ENCODE results near the gene C22orf39.

Gene C22orf39

GRCh38 chr22:19424186-19424500 lies 23.4 kb downstream of the C22orf39 start:
- DNase-seq: peak; percentile 38

DNA sequence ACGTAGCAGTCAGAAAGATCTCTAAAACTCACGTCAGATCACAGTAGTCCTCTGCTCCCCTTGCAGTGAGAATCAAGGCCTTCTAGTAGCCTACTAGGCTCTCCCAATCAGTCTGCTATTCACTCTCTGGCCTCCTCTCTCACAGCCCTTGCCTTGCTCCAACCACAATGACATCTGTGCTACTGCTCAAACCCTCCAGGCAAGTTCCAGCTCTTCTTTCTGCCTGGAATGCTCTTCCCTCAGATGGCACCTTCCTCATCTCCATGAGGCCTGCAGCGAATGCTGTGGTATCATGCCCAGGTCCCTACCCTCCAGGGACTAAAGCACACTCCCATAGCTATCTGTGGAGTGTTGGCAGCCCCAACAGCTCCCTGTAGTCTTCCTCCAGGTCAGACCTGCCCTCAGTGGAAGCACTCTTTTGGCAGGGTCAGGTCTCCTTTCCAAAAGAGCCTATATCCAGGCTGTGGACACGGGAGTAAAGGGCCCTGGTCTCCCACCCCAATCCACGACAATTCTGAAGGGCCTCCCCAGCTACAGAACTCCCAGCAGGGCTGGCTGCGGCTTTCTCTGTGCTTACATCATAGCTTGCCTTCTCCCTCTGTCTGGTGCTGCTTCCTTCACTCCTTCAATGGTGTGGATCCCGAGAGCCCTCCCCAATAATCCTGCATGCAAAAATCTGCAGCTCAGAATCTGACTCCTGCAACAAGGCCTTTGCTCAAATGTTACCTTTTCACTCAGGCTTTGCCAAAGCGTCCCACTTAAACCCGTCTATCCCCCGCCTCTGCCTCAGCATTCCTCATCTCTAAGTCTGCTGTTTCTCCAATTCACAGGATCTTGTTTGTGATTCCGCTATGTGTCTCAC lies 24.8 kb downstream of the C22orf39 start:
- no peak for DNase-seq

- DNase-seq: no peak
Measured at GRCh38 chr22:19420321-19420720, 27.2 kb downstream of the C22orf39 start.

- DNase-seq: no peak
Measured at GRCh38 chr22:19419464-19420178, 27.9 kb downstream of the C22orf39 start.

DNA sequence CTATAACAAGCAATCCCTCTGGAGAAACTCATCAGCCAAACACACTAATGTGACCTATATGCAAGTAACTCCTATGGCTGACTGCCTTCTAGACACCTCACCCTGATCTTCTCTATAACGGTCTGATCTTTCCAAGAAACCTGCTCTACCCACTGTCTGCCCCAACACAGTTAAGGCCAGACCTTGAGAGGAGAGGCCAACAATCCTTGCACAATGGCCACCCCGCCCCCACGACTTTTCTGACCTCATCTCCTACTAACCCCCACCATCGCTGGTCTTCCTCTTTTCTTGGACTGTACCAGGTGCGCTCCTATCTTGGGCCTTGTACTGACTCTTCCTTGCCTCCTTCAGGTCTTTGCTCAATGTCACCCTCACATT lies 28.4 kb downstream of the C22orf39 start:
- peak; percentile 46 for DNase-seq

DNA sequence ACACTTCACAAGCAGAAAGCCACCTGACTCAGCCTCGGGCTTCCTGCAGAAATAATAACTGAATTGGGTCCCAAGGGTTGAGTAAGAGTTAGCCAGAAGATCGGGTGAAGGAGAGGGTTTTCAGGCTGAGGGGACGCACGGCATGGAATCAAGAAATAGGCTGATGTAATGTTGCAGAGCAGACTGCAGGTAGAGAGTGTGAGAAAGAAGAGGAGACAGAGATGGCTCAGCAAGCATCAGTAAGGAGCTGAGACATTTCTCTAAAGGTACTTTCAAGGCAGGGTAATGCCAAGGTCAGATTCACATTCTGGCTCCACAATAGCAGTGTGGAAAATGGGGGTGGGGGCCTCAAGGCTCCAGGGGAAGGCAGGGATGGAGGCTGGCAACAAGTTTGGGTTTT lies 34.6 kb downstream of the C22orf39 start:
- no peak for DNase-seq

DNA sequence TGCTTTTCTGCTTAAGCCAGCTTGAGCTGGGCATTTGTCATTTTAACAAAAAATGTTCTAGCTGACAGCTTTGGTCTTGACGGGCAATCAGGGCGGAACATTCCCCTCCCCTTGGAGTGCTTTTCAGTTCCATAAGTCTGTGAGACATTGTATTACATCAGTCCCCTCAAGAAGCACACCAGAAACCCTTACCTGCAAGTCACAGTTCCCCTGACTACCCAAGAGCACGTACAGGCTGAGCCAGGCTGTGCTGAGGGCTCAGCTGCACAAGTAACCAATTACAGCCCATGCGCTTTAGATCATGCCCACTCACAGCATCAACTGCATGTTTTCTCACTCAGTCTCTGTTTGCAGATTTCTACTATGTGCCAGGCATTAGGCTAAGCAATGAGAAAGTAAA lies 35.0 kb downstream of the C22orf39 start:
- no peak for DNase-seq

DNA sequence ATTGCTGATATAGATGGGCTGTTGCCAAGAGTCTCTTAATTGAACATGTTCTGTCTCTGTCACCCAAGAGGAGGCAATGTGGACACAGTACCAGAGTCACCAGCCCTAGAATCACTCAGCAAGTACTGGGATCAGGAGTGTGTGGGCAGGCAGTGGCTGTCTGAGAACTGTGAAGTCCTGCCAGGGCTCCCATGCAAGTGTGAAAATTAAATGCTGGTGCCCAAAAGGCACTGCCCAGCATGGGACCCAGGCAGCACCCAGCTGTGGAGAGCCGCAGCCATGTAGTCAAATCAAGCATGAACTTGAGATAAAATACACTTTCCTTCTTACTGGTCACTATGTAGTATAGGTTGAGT lies 35.8 kb downstream of the C22orf39 start:
- no peak for DNase-seq

- no peak for DNase-seq
Measured at GRCh38 chr22:19410941-19411689, 36.4 kb downstream of the C22orf39 start.

GRCh38 chr22:19407649-19408606 lies 39.6 kb downstream of the C22orf39 start:
- DNase-seq: no peak

DNA sequence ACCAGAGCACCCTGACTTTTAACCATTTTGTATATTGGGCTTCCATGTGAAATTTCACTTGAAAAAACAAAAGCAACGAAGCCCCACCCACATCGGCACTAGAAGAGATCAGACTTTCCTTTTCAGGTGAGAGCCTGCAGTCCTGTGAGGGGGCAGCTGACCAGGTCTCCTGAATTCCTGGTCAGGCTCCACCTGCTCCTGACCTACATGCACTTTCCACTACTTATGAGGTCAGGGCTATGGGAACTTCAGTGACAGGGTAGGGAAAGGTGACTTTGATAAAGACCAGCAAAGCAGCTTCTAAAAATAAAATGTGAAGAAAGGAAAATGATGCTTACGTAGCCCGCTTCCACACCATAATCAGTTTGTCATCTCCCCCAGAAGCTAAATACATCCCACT lies 40.7 kb downstream of the C22orf39 start:
- DNase-seq: no peak

DNA sequence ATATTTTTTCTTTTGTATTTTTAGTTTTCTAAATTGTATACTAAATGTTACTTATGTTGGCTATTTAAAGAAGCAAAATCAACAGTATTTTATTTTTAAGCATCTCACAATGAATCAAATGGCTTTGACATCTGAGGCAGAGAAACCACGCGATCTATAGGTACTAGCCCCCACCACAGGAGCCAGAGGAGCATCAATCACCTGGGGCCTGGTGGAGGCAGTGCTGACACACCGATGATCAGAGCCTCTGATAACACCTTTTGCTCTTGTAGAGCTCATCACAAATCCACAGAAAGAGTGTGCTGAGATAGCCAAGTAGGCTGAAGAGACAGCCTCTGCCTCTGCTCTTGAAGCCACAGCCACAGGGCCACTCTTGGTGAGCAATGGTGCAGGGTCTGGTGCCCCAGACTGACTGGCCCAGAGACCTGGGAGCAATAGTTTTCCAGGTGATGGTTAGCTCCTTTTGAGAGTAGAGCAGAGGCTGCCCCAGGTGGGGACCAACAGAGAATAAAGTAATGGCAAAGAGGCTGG lies 41.2 kb downstream of the C22orf39 start:
- DNase-seq: no peak

DNA sequence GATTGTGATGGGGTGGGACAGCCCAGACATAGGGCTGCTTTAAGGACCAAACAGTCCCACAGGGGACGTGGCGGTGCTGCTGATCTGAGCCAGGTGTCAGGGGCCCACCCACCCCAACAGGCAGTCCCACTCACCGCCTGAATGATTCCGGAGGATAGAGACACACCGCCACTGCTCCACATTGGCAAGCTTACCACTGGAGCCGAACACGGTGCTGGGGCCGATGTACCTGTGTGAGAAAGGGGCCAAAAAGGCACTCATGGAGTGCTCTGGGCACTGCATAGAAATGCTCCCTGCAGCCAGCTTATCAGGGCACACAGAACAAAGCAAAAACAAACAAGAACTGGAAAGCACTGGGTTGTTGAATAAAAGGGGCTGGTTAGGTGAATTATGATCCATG lies 41.9 kb downstream of the C22orf39 start:
- no peak for DNase-seq

DNA sequence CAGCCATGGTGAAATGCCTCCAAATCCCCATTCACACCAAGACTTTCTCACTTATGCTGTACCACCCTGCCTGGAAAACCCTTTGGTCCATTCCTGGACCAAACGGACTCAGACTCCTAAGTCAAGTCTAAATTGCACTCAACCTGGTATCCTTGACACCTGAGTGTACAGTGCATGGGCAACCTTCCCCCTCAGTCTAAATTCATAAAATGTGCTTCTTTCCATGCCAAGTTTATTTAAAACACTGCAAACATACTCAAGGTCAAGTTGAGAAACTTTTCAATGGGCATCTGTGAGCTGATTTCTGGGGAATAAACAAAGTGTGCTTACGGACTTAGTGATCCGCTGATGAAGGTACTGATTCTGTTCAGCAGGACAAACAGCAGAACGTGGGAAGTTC lies 42.4 kb downstream of the C22orf39 start:
- no peak for DNase-seq

- DNase-seq: no peak
Measured at GRCh38 chr22:19404676-19405075, 42.8 kb downstream of the C22orf39 start.

GRCh38 chr22:19402642-19403191 lies 44.8 kb downstream of the C22orf39 start:
- no peak for DNase-seq

DNA sequence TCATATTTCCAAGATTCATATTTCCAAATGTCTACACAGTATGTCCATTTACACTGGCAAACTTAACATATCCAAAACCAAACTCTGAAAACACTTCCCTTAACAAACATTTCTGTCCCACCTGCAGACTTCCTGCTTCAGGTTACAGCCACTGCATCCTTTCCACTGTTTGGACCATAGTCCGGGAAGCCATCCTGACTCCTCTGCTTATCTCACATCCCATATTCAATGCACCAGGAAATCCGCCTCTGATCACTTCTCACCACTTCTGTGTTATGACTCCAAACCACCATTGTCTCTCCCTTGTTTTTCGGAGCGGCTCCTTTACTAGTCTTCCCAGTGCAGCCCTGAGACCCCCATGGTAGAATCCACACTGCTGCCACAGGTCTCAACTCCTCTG lies 46.0 kb downstream of the C22orf39 start:
- no peak for DNase-seq

- no peak for DNase-seq
Measured at GRCh38 chr22:19400881-19401280, 46.6 kb downstream of the C22orf39 start.

DNA sequence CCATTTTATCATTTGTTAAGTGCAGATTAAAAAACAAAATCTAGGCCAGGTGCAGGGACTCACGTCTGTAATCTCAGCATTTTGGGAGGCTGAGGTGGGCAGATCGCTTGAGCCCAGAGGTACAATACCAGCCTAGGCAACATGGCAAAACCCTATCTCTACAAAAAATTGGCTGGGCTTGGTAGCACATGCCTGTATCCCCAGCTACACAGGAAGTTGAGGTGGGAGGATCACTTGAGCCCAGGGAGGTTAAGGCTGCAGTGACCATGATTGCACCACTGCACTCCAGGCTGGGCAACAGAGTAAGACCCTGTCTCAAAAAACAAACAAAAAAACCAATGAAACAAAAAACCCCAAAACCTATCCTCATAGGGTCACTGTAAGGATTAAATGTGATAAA lies 48.9 kb downstream of the C22orf39 start:
- no peak for DNase-seq

GRCh38 chr22:19398206-19398605 lies 49.3 kb downstream of the C22orf39 start:
- DNase-seq: no peak

DNA sequence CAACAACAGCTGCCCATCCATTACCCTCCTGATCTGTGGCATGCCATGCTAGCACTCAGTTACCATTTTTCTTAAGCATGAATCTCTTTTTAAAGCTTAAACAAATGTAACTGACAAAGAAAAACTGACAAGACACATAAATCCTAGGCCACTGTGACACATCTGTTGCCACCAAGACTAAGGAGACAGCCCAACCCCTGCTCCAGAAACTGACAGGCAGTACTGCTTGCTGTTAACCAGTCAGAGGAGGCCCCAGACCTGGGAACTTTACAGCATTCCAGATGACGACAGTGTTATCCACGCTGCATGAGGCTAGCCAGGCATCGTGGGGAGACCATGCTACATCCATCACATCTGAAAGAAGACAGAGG lies 49.8 kb downstream of the C22orf39 start:
- no peak for DNase-seq
